ENCODE results near the gene ZNF584. TPM values are rescaled to one million over a fixed set of nuclear protein-coding genes. Genes with fewer than 3 reads are reported as not detected.
"Not testable (repeated sequence)": the region's sequence is repeated elsewhere in the genome, so short reads cannot be mapped to it uniquely, and the experiment has no call there.

Gene ZNF584
- total and polyA plus RNA-seq, 10 of the 15 experiments (the other 5 are each of a cell fraction or from before 2014, with no cell fraction given), result 2.0 to 10.7 (median 6.3) TPM

- TF ChIP-seq MLLT1 (IDR thresholded peaks at IDR 0.05), result peak; percentile 52; the same call in 1 of the 2 replicates
- TF ChIP-seq, protein P1, sequence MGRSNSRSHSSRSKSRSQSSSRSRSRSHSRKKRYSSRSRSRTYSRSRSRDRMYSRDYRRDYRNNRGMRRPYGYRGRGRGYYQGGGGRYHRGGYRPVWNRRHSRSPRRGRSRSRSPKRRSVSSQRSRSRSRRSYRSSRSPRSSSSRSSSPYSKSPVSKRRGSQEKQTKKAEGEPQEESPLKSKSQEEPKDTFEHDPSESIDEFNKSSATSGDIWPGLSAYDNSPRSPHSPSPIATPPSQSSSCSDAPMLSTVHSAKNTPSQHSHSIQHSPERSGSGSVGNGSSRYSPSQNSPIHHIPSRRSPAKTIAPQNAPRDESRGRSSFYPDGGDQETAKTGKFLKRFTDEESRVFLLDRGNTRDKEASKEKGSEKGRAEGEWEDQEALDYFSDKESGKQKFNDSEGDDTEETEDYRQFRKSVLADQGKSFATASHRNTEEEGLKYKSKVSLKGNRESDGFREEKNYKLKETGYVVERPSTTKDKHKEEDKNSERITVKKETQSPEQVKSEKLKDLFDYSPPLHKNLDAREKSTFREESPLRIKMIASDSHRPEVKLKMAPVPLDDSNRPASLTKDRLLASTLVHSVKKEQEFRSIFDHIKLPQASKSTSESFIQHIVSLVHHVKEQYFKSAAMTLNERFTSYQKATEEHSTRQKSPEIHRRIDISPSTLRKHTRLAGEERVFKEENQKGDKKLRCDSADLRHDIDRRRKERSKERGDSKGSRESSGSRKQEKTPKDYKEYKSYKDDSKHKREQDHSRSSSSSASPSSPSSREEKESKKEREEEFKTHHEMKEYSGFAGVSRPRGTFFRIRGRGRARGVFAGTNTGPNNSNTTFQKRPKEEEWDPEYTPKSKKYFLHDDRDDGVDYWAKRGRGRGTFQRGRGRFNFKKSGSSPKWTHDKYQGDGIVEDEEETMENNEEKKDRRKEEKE (IDR thresholded peaks at IDR 0.05), result no peak
- DNase-seq (ENCODE audit: low read depth, low spot score), result no peak
- no peak for FAIRE-seq
- ChIA-PET POLR2A (interaction anchor here (0.8 to 1.5 kb wide), 2 partner anchors 21 to 96 kb away, joined by 3 to 5 read pairs; no protein-coding TSS in a partner anchor), SMC1A (ENCODE audit: uncharacterized antibody, unreplicated experiment) (no interaction called here), RAD21 (ENCODE audit: unreplicated experiment) (no interaction called here), CTCF (interaction anchor here (0.5 kb wide), 1 partner anchor 167 kb away, joined by 3 read pairs; no protein-coding TSS in a partner anchor)
- BruUV-seq (replicated peaks), result no TSS peak
- in situ Hi-C loops (cut with MboI) (no loop called here), intact Hi-C loops (cut with micrococcal nuclease; ENCODE audit: unreplicated experiment) (no loop called here)
- Histone ChIP-seq H3K27ac (ENCODE audit: control insufficient read depth, insufficient read depth) (no peak overlapping the region), H3K4me1 (ENCODE audit: control insufficient read depth, insufficient read depth, low read length) (peaks cover 10% of the 10 kb centered on the region), H3K4me2 (ENCODE audit: control insufficient read depth, insufficient read depth) (peak overlapping the region; percentile 80), H3K27me3 (replicated peaks in 1 of 2; ENCODE audit: control insufficient read depth in 2 of 2, insufficient read depth in 2 of 2, low read length in 1 of 2) (no peaks in the 10 kb centered on the region), H3K36me3 (ENCODE audit: control insufficient read depth in 2 of 2, insufficient read depth in 2 of 2, low read length in 1 of 2) (peaks cover 0 to under 1% of the 10 kb centered on the region in 2 experiments; a peak in 1 of 4 replicates), H3K79me2 (ENCODE audit: control insufficient read depth, insufficient read depth, low read length) (no peaks in the 10 kb centered on the region), H3K9me3 (replicated peaks; ENCODE audit: control insufficient read depth, insufficient read depth, low read length) (no peaks in the 10 kb centered on the region), H3K4me3 (peak overlapping the region; percentile 76; the same call in 1 of the 2 replicates), H4K20me1 (ENCODE audit: control insufficient read depth, insufficient read depth) (no peaks in the 10 kb centered on the region), H3K9ac (ENCODE audit: control insufficient read depth, insufficient read depth, low read length) (peak overlapping the region; percentile 47), H2AFZ (ENCODE audit: control insufficient read depth, low read depth, low read length) (no peak overlapping the region)
- 73% methylated on average over 19 of the region's 23 CpGs for WGBS (ENCODE audit: insufficient coverage, insufficient replicate concordance, low lambda C conversion rate, missing lambda C conversion rate)
- ATAC-seq, result no peak
Observed at GRCh38 chr19:58401840-58402421, 6.5 kb upstream of the ZNF584 start.

GRCh38 chr19:58403920-58404478, 4.5 kb upstream of the ZNF584 start:
- 69% methylated on average over 4 of the region's 5 CpGs for WGBS (ENCODE audit: insufficient coverage, insufficient replicate concordance, low lambda C conversion rate, missing lambda C conversion rate)
- FAIRE-seq; H3K36me3 ChIP-seq (ENCODE audit: control insufficient read depth in 2 of 2, insufficient read depth in 2 of 2, low read length in 1 of 2); CTCF ChIA-PET; H3K27me3 ChIP-seq (replicated peaks in 1 of 2; ENCODE audit: control insufficient read depth in 2 of 2, insufficient read depth in 2 of 2, low read length in 1 of 2); in situ Hi-C loops (cut with MboI); RAD21 ChIA-PET (ENCODE audit: unreplicated experiment); H3K9ac ChIP-seq (ENCODE audit: control insufficient read depth, insufficient read depth, low read length); H3K4me2 ChIP-seq (ENCODE audit: control insufficient read depth, insufficient read depth); intact Hi-C loops (cut with micrococcal nuclease; ENCODE audit: unreplicated experiment); BruUV-seq (replicated peaks); H4K20me1 ChIP-seq (ENCODE audit: control insufficient read depth, insufficient read depth); ATAC-seq; H3K27ac ChIP-seq (ENCODE audit: control insufficient read depth, insufficient read depth); H3K4me3 ChIP-seq; H3K9me3 ChIP-seq (replicated peaks; ENCODE audit: control insufficient read depth, insufficient read depth, low read length); DNase-seq (ENCODE audit: low read depth, low spot score); H2AFZ ChIP-seq (ENCODE audit: control insufficient read depth, low read depth, low read length): not testable (repeated sequence)
- ChIA-PET POLR2A (interaction anchor here (0.7 to 1.5 kb wide), 3 partner anchors 47 to 94 kb away, joined by 3 to 9 read pairs (median 5); partner anchors contain the start of gene ZNF324B), SMC1A (ENCODE audit: uncharacterized antibody, unreplicated experiment) (interaction anchor here (1.2 to 1.4 kb wide), 2 partner anchors 40 to 42 kb away, joined by 3 to 4 read pairs; partner anchors contain the start of gene ZNF497)
- Histone ChIP-seq H3K4me1 (ENCODE audit: control insufficient read depth, insufficient read depth, low read length) (peaks cover 18% of the 10 kb centered on the region), H3K79me2 (ENCODE audit: control insufficient read depth, insufficient read depth, low read length) (peaks cover 12% of the 10 kb centered on the region)
